Fibroblast of pulmonary artery (primary cell): ENCODE results near the gene DNLZ.

Experiments
- DNase-seq: peaks from one replicate; pipeline ENCODE4 v3.0.0-alpha.2; 2010; ENCODE audit warnings: low read depth
- H3K4me3 ChIP-seq: replicated peaks from 2 replicates; pipeline ENCODE4 v1.5.1; 2011; ENCODE audit warnings: low read depth, mild to moderate bottlenecking, control low read depth, low read length, moderate library complexity
- CTCF ChIP-seq: IDR thresholded peaks from 2 replicates; pipeline ENCODE4 v1.5.1; 2011; ENCODE audit warnings: mild to moderate bottlenecking, control low read depth, low read length, inconsistent platforms; ENCODE audit errors: missing control alignments

The DNLZ gene

GRCh38 chr9:136395020-136395340 lies 31.4 kb upstream of the DNLZ start:
- TF ChIP-seq CTCF: no peak
- H3K4me3 ChIP-seq: no peak overlapping the region
- no peak for DNase-seq

GRCh38 chr9:136394312-136395019 lies 30.9 kb upstream of the DNLZ start:
- no peak for TF ChIP-seq CTCF
- no peak overlapping the region for H3K4me3 ChIP-seq
- no peak for DNase-seq

- no peak for TF ChIP-seq CTCF
- no peak for DNase-seq
- H3K4me3 ChIP-seq: no peak overlapping the region
Observed at GRCh38 chr9:136393531-136393930, 30.0 kb upstream of the DNLZ start.

GRCh38 chr9:136392538-136393449 lies 29.2 kb upstream of the DNLZ start:
- no peak for DNase-seq
- TF ChIP-seq CTCF: no peak

GRCh38 chr9:136391737-136392537 lies 28.4 kb upstream of the DNLZ start:
- no peak for DNase-seq
- no peak for TF ChIP-seq CTCF
- H3K4me3 ChIP-seq: no peak overlapping the region

More at GRCh38 chr9:136392538-136393449, 29.2 kb upstream of the DNLZ start:
- H3K4me3 ChIP-seq: no peak overlapping the region

- no peak for DNase-seq
- no peak for TF ChIP-seq CTCF
Observed at GRCh38 chr9:136389396-136389795, 25.9 kb upstream of the DNLZ start.

More at GRCh38 chr9:136389396-136389795, 25.9 kb upstream of the DNLZ start:
- H3K4me3 ChIP-seq: no peak overlapping the region
